HG03460 (cell line): ENCODE measurements around the gene PRDM15.

Experiments
- ATAC-seq: cut with Tn5 transposase; IDR thresholded peaks from one replicate; pipeline ENCODE4 v1.9.1; 2021; ENCODE audit not compliant: unreplicated experiment

The PRDM15 gene

DNA sequence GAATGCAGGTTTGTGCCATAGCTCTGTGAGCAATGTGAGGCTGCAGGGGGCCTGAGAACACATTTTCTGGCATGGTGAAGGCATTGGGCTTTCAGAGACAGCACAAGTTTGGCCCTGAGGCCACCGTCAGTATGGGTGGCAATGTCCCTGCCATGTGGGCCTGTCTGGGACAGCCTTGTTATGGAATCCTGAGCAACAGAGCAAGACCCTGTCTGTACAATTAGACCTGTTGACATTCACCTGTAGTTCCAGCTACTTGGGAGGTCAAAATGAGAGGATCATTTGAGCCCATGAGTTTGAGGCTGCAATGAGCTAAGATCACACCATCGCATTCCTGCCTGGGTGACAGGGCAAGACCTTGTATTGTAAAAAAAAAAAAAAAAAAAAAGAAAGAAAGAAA lies 35.6 kb downstream of the PRDM15 start:
- ATAC-seq: no peak

GRCh38 chr21:41840880-41841279 lies 38.3 kb downstream of the PRDM15 start:
- ATAC-seq: no peak

GRCh38 chr21:41839387-41840000 lies 39.6 kb downstream of the PRDM15 start:
- ATAC-seq: no peak

- no peak for ATAC-seq
Measured at GRCh38 chr21:41837756-41838297, 41.3 kb downstream of the PRDM15 start.

DNA sequence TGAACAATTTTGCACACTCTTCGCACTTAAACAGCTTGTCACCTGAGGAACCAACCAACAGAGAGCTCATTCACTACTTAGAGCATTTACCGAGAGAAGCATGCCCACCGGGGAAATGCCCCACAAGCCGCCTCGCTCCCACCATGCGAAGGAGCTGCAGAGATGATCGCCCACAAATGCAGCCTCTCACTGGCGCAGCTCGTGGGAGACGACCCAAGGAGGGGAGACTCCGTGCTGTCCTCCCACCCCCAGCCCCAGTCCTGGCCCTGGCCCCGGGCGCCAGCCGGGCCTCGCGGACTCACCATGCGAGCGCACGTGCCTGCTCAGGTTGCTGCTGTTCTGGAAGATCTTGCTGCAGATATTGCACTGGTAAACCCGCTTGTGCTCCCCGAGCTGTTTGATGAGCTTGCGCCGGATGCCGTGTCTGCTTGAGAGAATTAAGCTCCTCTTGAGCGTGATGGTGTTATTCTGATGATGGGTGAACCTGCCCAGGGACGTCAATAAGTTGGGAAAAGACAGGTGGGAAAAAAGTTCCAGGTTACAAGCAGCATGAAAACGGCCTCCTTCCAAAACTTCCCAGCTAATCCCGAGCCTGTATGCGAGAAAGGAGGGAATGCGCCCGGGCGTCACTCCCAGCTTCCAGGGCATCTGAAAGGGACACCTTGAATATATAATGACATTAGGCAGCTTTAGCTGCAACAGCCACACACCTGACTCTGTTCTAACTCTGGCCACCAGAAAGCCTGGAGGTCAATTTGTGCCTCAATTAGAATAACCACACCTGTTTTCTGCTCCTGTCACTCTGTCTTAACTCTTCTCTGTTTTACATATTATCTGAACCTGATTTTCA lies 42.8 kb downstream of the PRDM15 start:
- no peak for ATAC-seq

DNA sequence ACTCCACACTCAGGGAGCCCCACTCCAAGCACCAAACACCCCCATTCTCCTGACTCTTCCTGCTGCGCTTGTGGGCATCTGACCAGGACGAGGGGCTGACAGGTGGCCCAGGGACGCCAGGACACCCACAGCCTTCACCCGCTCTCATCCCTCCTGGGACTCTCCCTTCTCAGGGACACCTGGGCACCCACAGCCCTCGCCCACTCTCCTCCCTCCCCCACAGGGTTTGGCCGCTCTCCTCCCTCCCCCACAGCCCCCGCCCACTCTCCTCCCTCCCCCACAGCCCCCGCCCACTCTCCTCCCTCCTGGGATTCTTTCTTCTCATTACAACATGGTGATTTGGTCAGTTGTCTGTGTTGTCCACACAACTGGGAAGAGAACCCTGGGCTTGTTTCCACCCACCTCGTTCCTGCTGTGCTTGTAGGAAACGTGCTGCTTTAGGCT lies 43.4 kb downstream of the PRDM15 start:
- no peak for ATAC-seq

GRCh38 chr21:41834926-41835663 lies 44.0 kb downstream of the PRDM15 start:
- ATAC-seq: no peak

- no peak for ATAC-seq
Measured at GRCh38 chr21:41834252-41834925, 44.8 kb downstream of the PRDM15 start.

- peak; percentile 75 for ATAC-seq
Measured at GRCh38 chr21:41833497-41834115, 45.5 kb downstream of the PRDM15 start.

DNA sequence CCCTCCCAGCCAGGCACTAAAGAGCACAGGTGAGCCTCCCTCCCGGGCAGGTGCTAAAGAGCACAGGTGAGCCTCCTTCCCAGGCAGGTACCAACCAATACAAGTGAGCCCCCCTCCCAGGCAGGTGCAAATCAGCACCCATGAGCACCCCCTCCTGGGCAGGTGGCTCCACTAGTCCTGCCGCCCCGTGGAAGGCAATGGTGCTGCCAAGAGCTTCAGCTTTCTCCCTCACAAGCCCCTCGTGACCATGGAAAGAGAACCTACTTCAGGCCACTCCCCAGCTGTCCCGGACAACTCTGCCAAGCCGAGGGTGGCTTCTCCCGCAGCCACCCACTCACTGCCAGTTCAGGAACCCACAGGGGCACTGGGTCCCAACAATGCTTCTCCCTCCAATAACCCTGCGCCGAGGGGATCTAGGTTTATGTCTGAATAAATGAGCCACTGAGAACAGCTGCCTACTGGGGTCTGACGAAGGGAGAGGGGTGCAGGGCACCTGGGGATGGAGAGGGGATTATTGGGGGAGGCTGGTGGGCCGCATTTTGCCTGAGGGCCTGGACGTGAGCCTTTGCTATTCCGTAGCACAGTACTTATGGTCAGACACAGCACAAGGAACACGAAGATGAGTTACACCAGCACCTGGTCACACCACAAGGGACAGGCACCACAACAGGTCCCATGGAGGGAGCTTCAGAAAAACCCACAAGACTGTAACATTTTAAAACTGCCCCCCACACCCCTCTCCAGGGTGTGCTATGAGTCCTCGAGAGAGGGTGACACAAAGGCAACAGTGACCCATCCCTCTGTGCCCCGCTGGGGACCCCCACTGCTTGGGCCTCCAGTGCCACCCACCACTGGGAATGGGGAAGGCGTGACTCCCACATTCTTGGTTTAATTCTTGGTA lies 46.3 kb downstream of the PRDM15 start:
- ATAC-seq: peak; percentile 63

DNA sequence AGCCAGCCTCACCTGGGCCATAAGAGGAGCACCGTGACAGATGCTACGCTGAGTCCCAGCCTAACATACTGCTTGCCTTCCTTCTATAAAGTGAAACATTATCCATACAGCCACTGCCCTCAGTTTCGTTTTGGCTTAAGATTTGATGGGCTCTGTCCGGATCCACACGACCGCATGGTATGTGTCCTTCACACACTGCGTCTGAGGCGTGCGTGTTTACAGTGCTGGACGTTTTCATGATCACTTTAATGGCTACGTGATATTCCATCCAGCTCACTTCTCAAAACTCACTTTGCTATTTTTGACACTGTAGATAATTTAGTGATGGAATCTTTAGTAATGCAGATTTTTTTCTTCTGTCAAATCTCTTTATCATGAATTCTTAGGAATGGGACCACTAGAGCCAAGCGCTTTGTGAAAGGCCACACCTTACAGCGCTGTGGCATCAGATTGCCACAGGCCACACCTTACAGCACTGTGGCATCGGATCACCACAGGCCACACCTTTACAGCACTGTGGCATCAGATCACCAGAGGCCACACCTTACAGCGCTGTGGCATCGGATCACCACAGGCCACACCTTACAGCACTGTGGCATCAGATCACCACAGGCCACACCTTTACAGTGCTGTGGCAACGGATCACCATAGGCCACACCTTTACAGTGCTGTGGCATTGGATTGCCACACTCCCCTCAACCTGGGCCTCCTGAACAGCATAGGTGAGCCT lies 47.1 kb downstream of the PRDM15 start:
- no peak for ATAC-seq

DNA sequence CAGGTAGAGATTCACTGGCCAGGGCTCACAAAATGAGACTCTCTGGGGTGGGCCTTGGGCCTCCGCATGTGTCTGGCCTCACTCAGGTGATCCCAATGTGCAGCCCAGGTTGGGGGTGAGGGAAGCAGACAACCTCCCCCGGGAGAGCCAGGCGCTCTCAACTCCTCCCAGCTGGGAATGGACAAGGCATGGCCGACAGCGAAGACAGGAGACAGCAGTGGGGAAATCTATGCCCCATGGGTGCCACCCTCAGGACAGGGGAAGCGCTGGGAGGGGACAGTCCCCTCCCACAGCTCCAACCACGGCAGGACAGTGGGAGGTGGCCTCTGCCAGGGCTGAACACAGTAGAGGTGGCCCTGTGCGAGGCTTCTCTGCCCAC lies 47.7 kb downstream of the PRDM15 start:
- no peak for ATAC-seq

DNA sequence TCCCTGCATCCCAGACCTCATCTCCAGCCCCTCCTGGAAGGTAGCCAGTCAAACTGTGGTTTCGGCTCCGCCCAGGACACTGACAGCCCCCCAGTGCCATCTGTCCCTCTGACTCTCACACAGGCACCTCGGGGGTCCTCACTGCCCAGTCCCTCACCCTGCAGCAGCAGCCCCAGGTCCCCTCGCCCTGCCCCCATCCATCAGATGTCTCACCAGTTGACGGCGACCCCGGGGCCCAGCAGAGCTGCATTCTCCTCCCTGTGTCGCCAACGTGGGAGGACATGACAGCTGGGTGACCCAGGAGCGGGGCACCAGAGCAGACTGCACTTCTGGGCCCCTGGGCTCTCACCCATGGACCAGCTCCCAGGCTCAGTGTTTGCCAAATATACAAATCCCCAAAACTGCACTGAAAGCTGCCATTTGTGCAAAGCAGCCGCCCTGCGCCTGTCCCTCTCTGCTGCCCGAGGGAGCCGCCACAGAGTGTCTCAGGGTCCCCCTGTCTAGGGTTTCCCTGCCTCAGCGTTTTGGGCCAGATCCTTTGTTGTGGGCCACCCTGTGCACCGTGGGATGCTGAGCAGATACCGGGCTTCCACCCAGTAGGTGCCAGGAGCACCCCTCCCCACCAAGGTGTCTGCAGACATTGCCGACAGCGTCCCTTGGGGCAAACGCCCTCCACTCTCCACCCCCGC lies 48.2 kb downstream of the PRDM15 start:
- no peak for ATAC-seq

- ATAC-seq: no peak
Measured at GRCh38 chr21:41830145-41830707, 48.9 kb downstream of the PRDM15 start.

DNA sequence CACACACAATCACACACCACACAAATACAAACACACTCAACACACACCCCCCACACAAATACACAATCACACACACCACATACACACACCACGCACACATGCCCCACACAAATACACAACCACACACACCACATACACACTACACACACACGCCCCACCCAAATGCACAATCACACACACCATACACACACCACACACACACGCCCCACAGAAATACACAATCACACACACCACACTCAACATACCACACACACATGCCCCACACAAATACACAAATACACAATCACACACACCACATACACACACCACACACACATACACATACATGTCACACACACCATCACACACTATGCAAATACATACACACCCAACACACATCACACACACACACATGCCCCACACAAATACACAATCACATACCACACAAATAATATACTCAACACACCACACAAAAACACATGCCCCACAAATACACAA lies 50.2 kb downstream of the PRDM15 start:
- no peak for ATAC-seq

DNA sequence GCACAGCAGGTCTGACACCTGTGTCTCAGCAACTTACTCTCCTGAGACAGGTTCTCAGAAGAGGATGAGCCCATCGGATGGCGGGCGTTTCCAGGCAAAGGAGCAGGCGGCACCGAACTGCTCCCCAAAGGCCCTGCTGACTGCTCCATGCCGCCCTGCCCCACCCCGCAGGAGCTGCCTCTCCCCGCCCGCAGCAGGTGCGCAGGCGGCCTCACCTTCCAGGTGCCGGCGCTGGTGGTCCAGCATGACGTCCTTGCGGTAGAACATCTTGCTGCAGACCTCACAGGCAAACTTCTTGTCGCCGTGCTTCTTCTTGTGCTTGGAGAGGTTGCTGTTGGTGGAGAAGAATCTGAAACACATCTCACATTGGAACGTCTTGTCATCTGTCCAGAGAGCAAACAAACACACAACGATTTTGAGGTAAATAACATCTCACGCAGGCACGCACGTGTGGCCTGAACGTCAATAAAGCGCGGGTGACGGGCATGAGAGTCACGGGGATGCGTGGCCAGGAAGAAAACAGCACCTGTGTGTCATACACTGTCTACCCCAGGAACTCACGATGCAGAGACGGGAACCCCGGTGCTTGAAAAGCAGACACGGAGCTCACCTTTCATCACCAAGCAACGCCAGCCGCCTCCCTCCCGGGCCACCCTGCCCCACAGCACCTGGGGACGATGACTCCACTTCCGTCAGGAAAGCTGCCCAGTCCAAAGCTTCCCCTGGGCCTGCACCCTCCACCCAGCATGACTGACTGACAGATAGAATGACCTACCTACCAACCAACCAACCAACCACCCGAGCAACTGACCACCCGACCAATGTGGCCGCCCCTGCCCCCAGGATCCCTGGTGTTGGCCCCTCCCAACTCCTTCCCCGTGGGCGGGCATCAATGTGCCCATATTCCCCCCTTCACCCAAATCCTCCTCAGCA lies 50.9 kb downstream of the PRDM15 start:
- no peak for ATAC-seq

GRCh38 chr21:41825881-41826280 lies 53.3 kb downstream of the PRDM15 start:
- no peak for ATAC-seq
